RCC 7860 (cell line): ENCODE data around the gene RPH3AL.
"Not testable (repeated sequence)": the region's sequence is repeated elsewhere in the genome, so short reads cannot be mapped to it uniquely, and the experiment has no call there.

ENCODE experiments used
- DNase-seq: peaks from one replicate; pipeline ENCODE4 v3.0.0-alpha.2; 2015; ENCODE audit warnings: low spot score
- FAIRE-seq: peaks from 2 replicates; lab custom pipeline; 2012; peaks lifted over from hg19 to GRCh38; lab: Jason Lieb, UNC

The RPH3AL gene

GRCh38 chr17:228951-229708 lies 123.5 kb downstream of the RPH3AL start:
- DNase-seq: no peak
- no peak for FAIRE-seq

GRCh38 chr17:227946-228615 lies 124.5 kb downstream of the RPH3AL start:
- no peak for DNase-seq
- FAIRE-seq: no peak

- DNase-seq: no peak
- no peak for FAIRE-seq
Measured at GRCh38 chr17:227078-227945, 125.3 kb downstream of the RPH3AL start.

- DNase-seq: no peak
- no peak for FAIRE-seq
Measured at GRCh38 chr17:226108-227077, 126.2 kb downstream of the RPH3AL start.

- no peak for DNase-seq
- no peak for FAIRE-seq
Measured at GRCh38 chr17:225551-225950, 127.1 kb downstream of the RPH3AL start.

GRCh38 chr17:224576-224975 lies 128.0 kb downstream of the RPH3AL start:
- not testable (repeated sequence) for FAIRE-seq, DNase-seq

GRCh38 chr17:223723-224471 lies 128.7 kb downstream of the RPH3AL start:
- FAIRE-seq: no peak
- no peak for DNase-seq

GRCh38 chr17:222172-222571 lies 130.4 kb downstream of the RPH3AL start:
- DNase-seq (no peak), FAIRE-seq (no peak)

GRCh38 chr17:219696-220095 lies 132.9 kb downstream of the RPH3AL start:
- FAIRE-seq: no peak
- DNase-seq: no peak

- DNase-seq: no peak
- no peak for FAIRE-seq
Measured at GRCh38 chr17:218432-219110, 134.0 kb downstream of the RPH3AL start.

- DNase-seq: no peak
Measured at GRCh38 chr17:216625-217024, 136.0 kb downstream of the RPH3AL start.

GRCh38 chr17:215563-216478 lies 136.8 kb downstream of the RPH3AL start:
- FAIRE-seq, DNase-seq: not testable (repeated sequence)

More at GRCh38 chr17:216625-217024, 136.0 kb downstream of the RPH3AL start:
- FAIRE-seq: no peak

GRCh38 chr17:214881-215331 lies 137.7 kb downstream of the RPH3AL start:
- no peak for FAIRE-seq

GRCh38 chr17:213286-214105 lies 139.1 kb downstream of the RPH3AL start:
- DNase-seq (no peak), FAIRE-seq (no peak)

More at GRCh38 chr17:214881-215331, 137.7 kb downstream of the RPH3AL start:
- DNase-seq: no peak

- no peak for FAIRE-seq
- no peak for DNase-seq
Measured at GRCh38 chr17:210402-210801, 142.2 kb downstream of the RPH3AL start.

GRCh38 chr17:208429-208828 lies 144.2 kb downstream of the RPH3AL start:
- DNase-seq (no peak), FAIRE-seq (no peak)

GRCh38 chr17:207775-208174 lies 144.8 kb downstream of the RPH3AL start:
- DNase-seq: no peak
- FAIRE-seq: no peak
